ENCODE data around the gene CFAP100. TPM values are rescaled to one million over a fixed set of nuclear protein-coding genes. Genes with fewer than 3 reads are reported as not detected.

The CFAP100 gene
- total RNA-seq (2022; extraction: Qiagen RNA extraction): not detected in 5 replicates

DNA sequence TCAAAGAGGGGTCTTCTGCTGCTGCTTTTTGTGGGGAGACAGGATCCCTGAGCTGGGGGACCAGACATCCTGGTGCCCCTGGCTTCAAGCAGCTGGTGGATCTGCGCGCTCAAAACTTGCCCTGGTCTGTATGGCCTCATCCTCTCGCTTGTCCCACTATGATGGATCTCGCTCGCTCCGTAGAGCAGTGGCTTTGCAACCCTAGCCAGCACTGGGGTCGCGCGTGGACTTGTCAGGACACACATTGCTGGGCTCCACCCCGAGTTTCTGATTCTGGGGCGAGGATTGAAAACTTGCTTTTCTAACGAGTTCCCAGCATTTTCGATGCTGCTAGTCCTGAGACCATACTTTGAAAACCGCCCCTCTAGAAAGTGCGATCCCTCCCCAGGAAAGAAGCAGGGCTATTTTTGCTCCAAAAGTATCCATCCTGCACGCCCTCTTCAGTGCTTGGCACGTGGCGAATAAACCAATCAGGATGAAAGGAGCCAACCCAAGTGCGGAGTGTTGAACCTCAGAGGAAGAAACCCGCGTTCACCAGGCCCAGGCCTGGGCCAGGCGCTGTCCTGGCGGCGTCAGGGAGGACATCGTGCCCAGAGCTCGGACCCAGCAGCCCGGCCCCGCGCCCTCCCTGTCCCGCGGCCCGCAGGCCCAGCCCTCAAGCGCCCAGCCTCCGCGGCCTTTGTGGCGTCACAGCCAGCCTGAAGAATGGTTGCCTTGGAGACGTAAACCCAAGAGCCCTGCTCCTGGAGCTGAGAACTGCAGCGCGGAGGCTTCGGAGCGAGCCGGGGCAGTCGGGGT is at the start of gene CFAP100:
Gene CFAP100 (plus strand): TSS at position 731 of the 798 bp plus-strand sequence. CDS start 1,092 bp downstream, outside the sequence.

DNA sequence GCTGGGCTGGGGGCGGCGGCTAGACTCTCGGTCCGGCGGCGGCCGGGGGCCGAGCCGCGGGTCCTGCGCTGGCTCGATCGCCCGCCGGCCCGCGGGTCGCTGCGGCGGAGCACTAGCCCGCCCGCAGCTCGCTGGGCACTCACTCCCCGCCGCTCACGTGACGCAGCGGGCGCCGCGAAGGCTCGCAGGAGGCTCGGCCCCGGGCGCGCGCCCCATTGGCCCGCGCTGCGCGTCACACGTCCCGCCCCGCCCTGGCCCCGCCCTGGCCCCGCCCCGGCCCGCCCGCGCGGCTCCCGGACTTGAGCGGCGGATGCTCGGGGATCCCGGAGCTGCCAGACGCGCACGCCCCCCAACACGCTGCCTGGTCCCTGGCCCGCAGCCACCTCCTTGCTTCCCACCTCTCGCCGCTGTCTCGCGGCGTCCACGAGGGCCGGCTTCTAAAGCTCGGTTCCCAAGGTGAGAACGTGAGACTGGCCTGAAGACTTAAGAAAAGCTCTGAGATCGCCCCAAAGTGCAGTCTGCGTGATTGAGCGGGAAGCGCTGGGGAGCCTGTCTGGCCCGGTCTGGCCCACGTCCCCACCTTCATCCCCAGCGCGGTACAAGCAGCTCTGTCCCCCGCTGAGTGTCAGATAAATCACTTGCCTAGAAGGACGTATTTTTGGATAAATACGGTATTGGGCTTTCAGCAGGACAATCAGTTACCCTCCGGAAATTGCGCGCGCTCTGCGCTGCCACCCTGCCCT is 37.2 kb upstream of the CFAP100 start, which contains the start of gene KLF15:
Gene KLF15 (minus strand): TSS at position 114 of the 743 bp plus-strand sequence. CDS start 4,486 bp downstream, outside the sequence.

DNA sequence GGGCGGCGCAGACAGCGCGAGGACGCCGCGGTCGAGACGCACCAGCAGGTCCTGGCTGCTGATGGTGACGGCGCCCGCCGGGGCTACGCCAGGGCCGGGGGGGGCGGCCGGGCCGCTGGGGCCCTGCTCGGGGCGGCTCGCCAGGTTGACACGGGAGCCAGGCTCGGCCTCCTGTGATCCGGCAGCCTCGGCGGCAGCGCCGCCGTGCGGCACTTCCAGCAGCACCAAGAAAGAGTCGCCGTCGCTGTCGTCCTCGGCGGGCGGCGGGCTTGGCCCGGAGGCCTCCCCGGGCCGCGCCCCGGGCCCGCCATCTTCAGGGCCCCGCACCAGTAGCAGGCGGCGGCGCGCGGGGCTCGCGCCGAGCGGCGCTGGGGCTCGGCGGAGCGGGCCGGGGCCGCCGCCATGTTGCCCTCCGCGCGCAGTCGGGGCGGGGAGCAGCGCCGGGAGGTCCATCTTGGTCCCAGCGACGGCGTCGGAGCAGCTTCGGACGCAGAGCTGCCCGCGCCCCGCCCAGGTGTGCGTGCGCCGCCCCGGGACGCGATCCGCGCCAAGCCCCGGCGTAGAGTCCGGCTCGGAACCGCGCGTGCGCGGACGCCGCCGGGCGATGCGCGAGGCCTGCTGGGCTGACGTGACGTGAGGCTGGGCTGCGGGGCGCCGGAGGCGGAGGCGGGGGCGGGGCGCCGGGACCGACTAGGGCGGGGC is 80.9 kb downstream of the CFAP100 start, which contains the start of gene ZXDC:
Gene ZXDC (minus strand): TSS at position 479 of the 702 bp plus-strand sequence. CDS start 26 bp downstream, at position 453.

Other genes with a start within 250 kb of the CFAP100 start
- gene ALDH1L1, start 214.3 kb upstream of the CFAP100 start, total RNA-seq (2022; extraction: Qiagen RNA extraction): 0.18 to 0.36 TPM (median 0.23 TPM) in 5 replicates
- 1.4 to 1.9 TPM (median 1.6 TPM) in 5 replicates for gene KLF15, start 37.5 kb upstream of the CFAP100 start, total RNA-seq (2022; extraction: Qiagen RNA extraction)
- gene ZXDC, start 81.0 kb downstream of the CFAP100 start, total RNA-seq (2022; extraction: Qiagen RNA extraction): 7.8 to 9.4 TPM (median 9.1 TPM) in 5 replicates
- not detected in 5 replicates for gene UROC1, start 122.9 kb downstream of the CFAP100 start, total RNA-seq (2022; extraction: Qiagen RNA extraction)
- 0.31 to 1.0 TPM (median 0.91 TPM) in 5 replicates for gene CHST13, start 129.2 kb downstream of the CFAP100 start, total RNA-seq (2022; extraction: Qiagen RNA extraction)
- not detected in 5 replicates for gene C3orf22, start 164.0 kb downstream of the CFAP100 start, total RNA-seq (2022; extraction: Qiagen RNA extraction)